Glutamatergic neuron (in vitro differentiated cells): ENCODE results near the gene FAM114A1. TPM values are rescaled to one million over a fixed set of nuclear protein-coding genes. Genes with fewer than 3 reads are reported as not detected.
A peak's percentile ranks its signal among the peaks of the same experiment; 100 is the strongest.

ENCODE experiments used
- DNase-seq: peaks from one replicate; pipeline ENCODE4 v3.0.0; 2022
- H3K27ac Mint-ChIP-seq: one replicate; pipeline ENCODE4 v1.8.0; 2020; ENCODE audit warnings: mild to moderate bottlenecking, mixed read lengths, inconsistent platforms; ENCODE audit not compliant: unreplicated experiment
- H3K27me3 Mint-ChIP-seq: one replicate; pipeline ENCODE4 v1.8.0; 2020; ENCODE audit warnings: mild to moderate bottlenecking, moderate library complexity, mixed read lengths, inconsistent platforms; ENCODE audit not compliant: unreplicated experiment
- H3K36me3 Mint-ChIP-seq: one replicate; pipeline ENCODE4 v1.8.0; 2020; ENCODE audit warnings: mild to moderate bottlenecking, mixed read lengths, inconsistent platforms; ENCODE audit not compliant: unreplicated experiment
- H3K4me1 Mint-ChIP-seq: one replicate; pipeline ENCODE4 v1.8.0; 2020; ENCODE audit warnings: mild to moderate bottlenecking, low read depth, mixed read lengths, inconsistent platforms; ENCODE audit not compliant: unreplicated experiment
- H3K4me3 Mint-ChIP-seq: one replicate; pipeline ENCODE4 v1.8.0; 2020; ENCODE audit warnings: mild to moderate bottlenecking, mixed read lengths, inconsistent platforms; ENCODE audit not compliant: unreplicated experiment
- H3K9me3 Mint-ChIP-seq: one replicate; pipeline ENCODE4 v1.8.0; 2020; ENCODE audit warnings: mild to moderate bottlenecking, moderate library complexity, mixed read lengths, inconsistent platforms; ENCODE audit not compliant: unreplicated experiment
- CTCF ChIP-seq: fragments of 200-600 bp; sonication (generic); IDR thresholded peaks from one replicate; pipeline ENCODE4 v1.5.0; 2021; ENCODE audit not compliant: partially characterized antibody, unreplicated experiment
- total RNA-seq: library from RNA; stranded (reverse); fragmentation: NEBNext Ultra II Directional; extraction: Animal tissue kit (Norgen Biotek cat#: 25700); gene quantifications from one replicate; pipeline ENCODE4 v1.2.1, GENCODE V29; 2021; ENCODE audit not compliant: unreplicated experiment

The FAM114A1 gene
- total RNA-seq, 1 donor from 2014 or later, result 1.0 TPM

- Mint-ChIP-seq H3K27me3 (peaks cover 1% of the 10 kb centered on the region), H3K36me3 (no peaks in the 10 kb centered on the region), H3K4me3 (no peak overlapping the region), H3K27ac (no peak overlapping the region), H3K4me1 (no peaks in the 10 kb centered on the region), H3K9me3 (no peaks in the 10 kb centered on the region)
- no peak for DNase-seq
- TF ChIP-seq CTCF, result no peak
These were observed 30.6 kb downstream of the FAM114A1 start for GRCh38 chr4:38898245-38898644.

GRCh38 chr4:38902221-38902620 is 34.6 kb downstream of the FAM114A1 start:
- TF ChIP-seq CTCF, result no peak
- H3K36me3 Mint-ChIP-seq, result no peaks in the 10 kb centered on the region
- DNase-seq, result no peak
- H3K27me3 Mint-ChIP-seq, result peaks cover 1% of the 10 kb centered on the region
- H3K4me3 Mint-ChIP-seq, result no peak overlapping the region
- H3K9me3 Mint-ChIP-seq, result no peaks in the 10 kb centered on the region
- H3K4me1 Mint-ChIP-seq, result peaks cover 14% of the 10 kb centered on the region
- no peak overlapping the region for H3K27ac Mint-ChIP-seq

- Mint-ChIP-seq H3K9me3 (no peaks in the 10 kb centered on the region), H3K27me3 (peaks cover 1% of the 10 kb centered on the region), H3K27ac (no peak overlapping the region), H3K4me3 (no peak overlapping the region), H3K36me3 (no peaks in the 10 kb centered on the region), H3K4me1 (peaks cover 14% of the 10 kb centered on the region)
- TF ChIP-seq CTCF, result peak; percentile 16
- no peak for DNase-seq
These were observed 35.1 kb downstream of the FAM114A1 start for GRCh38 chr4:38902695-38903094.

- peaks cover 14% of the 10 kb centered on the region for H3K4me1 Mint-ChIP-seq
- H3K27ac Mint-ChIP-seq, result no peak overlapping the region
- no peak overlapping the region for H3K4me3 Mint-ChIP-seq
These were observed 36.6 kb downstream of the FAM114A1 start for GRCh38 chr4:38904090-38904666.

GRCh38 chr4:38904682-38905081 is 37.1 kb downstream of the FAM114A1 start:
- H3K4me3 Mint-ChIP-seq, result no peak overlapping the region
- H3K36me3 Mint-ChIP-seq, result no peaks in the 10 kb centered on the region
- peaks cover 1% of the 10 kb centered on the region for H3K27me3 Mint-ChIP-seq
- H3K27ac Mint-ChIP-seq, result no peak overlapping the region
- H3K4me1 Mint-ChIP-seq, result peaks cover 14% of the 10 kb centered on the region
- no peak for DNase-seq
- no peaks in the 10 kb centered on the region for H3K9me3 Mint-ChIP-seq
- TF ChIP-seq CTCF, result no peak

More at GRCh38 chr4:38904090-38904666, 36.6 kb downstream of the FAM114A1 start:
- DNase-seq, result peak; percentile 32
- Mint-ChIP-seq H3K9me3 (no peaks in the 10 kb centered on the region), H3K27me3 (peaks cover 1% of the 10 kb centered on the region), H3K36me3 (no peaks in the 10 kb centered on the region)
- no peak for TF ChIP-seq CTCF
